Lower leg skin (tissue), 4 donors: ENCODE results near the gene PITPNC1. TPM values are rescaled to one million over a fixed set of nuclear protein-coding genes. Genes with fewer than 3 reads are reported as not detected.
"Not testable (repeated sequence)": the region's sequence is repeated elsewhere in the genome, so short reads cannot be mapped to it uniquely, and the experiment has no call there.

Experiments
- DNase-seq, 2 donors: peaks; one replicate each; pipeline ENCODE4 v3.0.0-alpha.2; 2019; ENCODE audit warnings: low spot score in 2 of 2
- H3K4me3 ChIP-seq: fragments of 200-600 bp; sonication (generic); 2 replicates; pipeline ENCODE4 v1.5.1; 2017; ENCODE audit warnings: mild to moderate bottlenecking, low read depth; ENCODE audit not compliant: poor library complexity, severe bottlenecking
- CTCF ChIP-seq, 3 donors: fragments of 450-650 bp; IDR thresholded peaks; one replicate each; pipeline ENCODE4 v1.5.1; 2016; ENCODE audit warnings: antibody characterized with exemption in 3 of 3, mild to moderate bottlenecking in 3 of 3, moderate library complexity in 2 of 3
- POLR2A ChIP-seq, 2 donors: fragments of 450-650 bp; IDR thresholded peaks; one replicate each; pipeline ENCODE4 v1.6.1; 2016 to 2017; ENCODE audit warnings: antibody characterized with exemption in 2 of 2, mild to moderate bottlenecking in 1 of 2, moderate library complexity in 1 of 2
- WGBS, 2 donors: methylation state at CpG; one replicate each; pipeline ENCODE4 v1.1.5; 2018; 5-methylcytosine and 5-hydroxymethylcytosine counted together
- intact Hi-C: fragments of 100-400 bp; cut with DNase I; formaldehyde crosslinking; loops from one replicate; pipeline ENCODE4 v1.15.0; 2023; ENCODE audit warnings: low total_unique reads
- total RNA-seq, 4 donors: library from RNA; depleted of rRNA; stranded (reverse); fragments of >200 nt; gene quantifications; one replicate each; pipeline ENCODE4 v1.1.0, GENCODE V29; 2016

PITPNC1 gene
- total RNA-seq, 4 donors from 2014 or later, result 1.7 to 8.2 (median 4.6) TPM

- intact Hi-C loops, result loop anchor here (10.0 kb wide), 1 partner anchor 81 kb away; no protein-coding TSS in a partner anchor
- peak; percentile 79 to 94 for DNase-seq
- no peak for TF ChIP-seq POLR2A (IDR thresholded peaks at IDR 0.05)
- TF ChIP-seq CTCF (IDR thresholded peaks at IDR 0.05), result peak in 1 of 3 donors; percentile 75
- H3K4me3 ChIP-seq, result no peak overlapping the region
- WGBS, 2 donors, result 41 to 47% methylated on average over 23 of the region's 23 CpGs
Measured at GRCh38 chr17:67475161-67475937, 98.3 kb downstream of the PITPNC1 start.

GRCh38 chr17:67476787-67477335 is 99.8 kb downstream of the PITPNC1 start:
- intact Hi-C loops, result loop anchor here (10.0 kb wide), 1 partner anchor 82 kb away; no protein-coding TSS in a partner anchor
- no peak overlapping the region for H3K4me3 ChIP-seq
- no peak for TF ChIP-seq POLR2A (IDR thresholded peaks at IDR 0.05)
- DNase-seq, result peak in 1 of 2 donors; percentile 56
- 90 to 96% methylated on average over 7 of the region's 7 CpGs for WGBS, 2 donors

- intact Hi-C loops, result loop anchor here (10.0 kb wide), 1 partner anchor 83 kb away; no protein-coding TSS in a partner anchor
- DNase-seq, result peak in 1 of 2 donors; percentile 50
- H3K4me3 ChIP-seq, result no peak overlapping the region
- 72 to 83% methylated on average over 4 of the region's 4 CpGs for WGBS, 2 donors
- no peak for TF ChIP-seq POLR2A (IDR thresholded peaks at IDR 0.05)
- TF ChIP-seq CTCF (IDR thresholded peaks at IDR 0.05), result no peak
Measured at GRCh38 chr17:67477687-67478086, 100.6 kb downstream of the PITPNC1 start.

- DNase-seq, result peak in 1 of 2 donors; percentile 50
- 78 to 82% methylated on average over 8 of the region's 8 CpGs for WGBS, 2 donors
- intact Hi-C loops, result loop anchor here (10.0 kb wide), 1 partner anchor 84 kb away; no protein-coding TSS in a partner anchor
- TF ChIP-seq CTCF (IDR thresholded peaks at IDR 0.05) (no peak), POLR2A (IDR thresholded peaks at IDR 0.05) (no peak)
- H3K4me3 ChIP-seq, result no peak overlapping the region
Measured at GRCh38 chr17:67478401-67479041, 101.4 kb downstream of the PITPNC1 start.

GRCh38 chr17:67479148-67479547 is 102.1 kb downstream of the PITPNC1 start:
- 89% methylated on average over 3 of the region's 3 CpGs for WGBS, 2 donors
- TF ChIP-seq POLR2A (IDR thresholded peaks at IDR 0.05), result no peak
- TF ChIP-seq CTCF (IDR thresholded peaks at IDR 0.05), result no peak
- intact Hi-C loops, result loop anchor here (10.0 kb wide), 1 partner anchor 84 kb away; no protein-coding TSS in a partner anchor
- peak in 1 of 2 donors; percentile 8 for DNase-seq
- no peak overlapping the region for H3K4me3 ChIP-seq

- peak in 1 of 2 donors; percentile 58 for DNase-seq
- 94 to 95% methylated on average over 10 to 11 of the region's 11 CpGs for WGBS, 2 donors
- H3K4me3 ChIP-seq, intact Hi-C loops: not testable (repeated sequence)
Measured at GRCh38 chr17:67480959-67481358, 103.9 kb downstream of the PITPNC1 start.
